HT-29 (cell line): Measurements from ENCODE around the gene POLE. TPM values are rescaled to one million over a fixed set of nuclear protein-coding genes. Genes with fewer than 3 reads are reported as not detected.

Source experiments
- DNase-seq: peaks from one replicate; pipeline ENCODE4 v3.0.0-alpha.2; 2015; ENCODE audit warnings: low spot score
- total RNA-seq: library from RNA; depleted of rRNA; stranded (reverse); fragments of >200 nt; shearing (Covaris generic); gene quantifications from 2 replicates; pipeline ENCODE4 v1.2.3, GENCODE V29; 2014

The POLE gene
- total RNA-seq, 1 experiment from 2014 or later = 104 TPM

GRCh38 chr12:132675757-132676432 lies 11.2 kb downstream of the POLE start:
- no peak for DNase-seq

- DNase-seq = no peak
Observed at GRCh38 chr12:132674561-132674960, 12.6 kb downstream of the POLE start.

- no peak for DNase-seq
Observed at GRCh38 chr12:132673288-132674179, 13.6 kb downstream of the POLE start.

GRCh38 chr12:132672678-132673077 lies 14.5 kb downstream of the POLE start:
- no peak for DNase-seq

GRCh38 chr12:132672116-132672515 lies 15.0 kb downstream of the POLE start:
- no peak for DNase-seq

- no peak for DNase-seq
Observed at GRCh38 chr12:132669166-132669879, 17.8 kb downstream of the POLE start.

GRCh38 chr12:132668191-132669088 lies 18.7 kb downstream of the POLE start:
- DNase-seq = no peak

GRCh38 chr12:132665794-132666193 lies 21.3 kb downstream of the POLE start:
- DNase-seq = no peak

GRCh38 chr12:132665149-132665491 lies 22.0 kb downstream of the POLE start:
- DNase-seq = no peak

GRCh38 chr12:132664206-132665148 lies 22.7 kb downstream of the POLE start:
- DNase-seq = no peak

GRCh38 chr12:132662901-132663755 lies 24.0 kb downstream of the POLE start:
- no peak for DNase-seq

GRCh38 chr12:132661972-132662371 lies 25.2 kb downstream of the POLE start:
- no peak for DNase-seq

- no peak for DNase-seq
Observed at GRCh38 chr12:132660996-132661395, 26.1 kb downstream of the POLE start.

GRCh38 chr12:132660052-132660451 lies 27.1 kb downstream of the POLE start:
- DNase-seq = no peak

- no peak for DNase-seq
Observed at GRCh38 chr12:132659146-132659545, 28.0 kb downstream of the POLE start.

- no peak for DNase-seq
Observed at GRCh38 chr12:132658149-132658894, 28.8 kb downstream of the POLE start.

- DNase-seq = no peak
Observed at GRCh38 chr12:132657004-132657727, 30.0 kb downstream of the POLE start.
